Lung microvascular endothelial cell (primary cell): ENCODE measurements around the gene CDY1. TPM values are rescaled to one million over a fixed set of nuclear protein-coding genes. Genes with fewer than 3 reads are reported as not detected.
"Not testable (repeated sequence)": the region's sequence is repeated elsewhere in the genome, so short reads cannot be mapped to it uniquely, and the experiment has no call there.

Source experiments
- DNase-seq, 2 donors: peaks; one replicate each; pipeline versions ENCODE4 v3.0.0 to v3.0.0-alpha.2; 2010; ENCODE audit warnings: low read depth in 2 of 2
- total RNA-seq: library from RNA; depleted of rRNA; stranded (reverse); fragments of >200 nt; gene quantifications from 2 replicates; pipeline ENCODE4 v1.2.1, GENCODE V29; 2014

The CDY1 gene
- not detected in 2 replicates for total RNA-seq

- DNase-seq: not testable (repeated sequence)
Measured at GRCh38 chrY:25621817-25622216, at the start of gene CDY1. CDY1 (plus strand) TSS chrY:25622117; CDS start chrY:25622443, 326 bp downstream.

GRCh38 chrY:25593336-25593735 lies 28.6 kb upstream of the CDY1 start:
- DNase-seq: not testable (repeated sequence)

GRCh38 chrY:25620209-25620608 lies 1.7 kb upstream of the CDY1 start:
- DNase-seq: not testable (repeated sequence)

- not testable (repeated sequence) for DNase-seq
Measured at GRCh38 chrY:25626524-25626923, 4.6 kb downstream of the CDY1 start.

- DNase-seq: not testable (repeated sequence)
Measured at GRCh38 chrY:25630383-25631112, 8.6 kb downstream of the CDY1 start.

GRCh38 chrY:25639852-25640251 lies 17.9 kb downstream of the CDY1 start:
- DNase-seq: not testable (repeated sequence)

- not testable (repeated sequence) for DNase-seq
Measured at GRCh38 chrY:25643024-25643915, 21.4 kb downstream of the CDY1 start.
